NCI-H2196 treated with DMSO at 0.1 percent for 48 hours (cell line): ENCODE results near the gene EZH1.

Experiments used
- DNase-seq: peaks from one replicate; lab custom pipeline; 2025; ENCODE audit not compliant: unreplicated experiment; lab: John Stamatoyannopoulos, UW

EZH1 gene

GRCh38 chr17:42684929-42685556 lies 59.8 kb downstream of the EZH1 start:
- DNase-seq = no peak

GRCh38 chr17:42683407-42684034 lies 61.3 kb downstream of the EZH1 start:
- no peak for DNase-seq

GRCh38 chr17:42682722-42683403 lies 62.0 kb downstream of the EZH1 start:
- no peak for DNase-seq

GRCh38 chr17:42681976-42682721 lies 62.7 kb downstream of the EZH1 start, which contains the start of gene CNTNAP1:
CNTNAP1 (plus strand) TSS chr17:42682531; CDS start chr17:42682830, 299 bp downstream.
- DNase-seq = no peak

- no peak for DNase-seq
These were observed 64.5 kb downstream of the EZH1 start for GRCh38 chr17:42680331-42680808.

- DNase-seq = no peak
These were observed 65.1 kb downstream of the EZH1 start for GRCh38 chr17:42679492-42680330.

- DNase-seq = peak; percentile 2
These were observed 65.8 kb downstream of the EZH1 start for GRCh38 chr17:42678951-42679491.

- DNase-seq = peak; percentile 48
These were observed 66.7 kb downstream of the EZH1 start for GRCh38 chr17:42677921-42678781.

GRCh38 chr17:42677012-42677857 lies 67.6 kb downstream of the EZH1 start:
- peak; percentile 87 for DNase-seq

GRCh38 chr17:42676424-42677011 lies 68.3 kb downstream of the EZH1 start, which contains the start of gene PLEKHH3:
PLEKHH3 (minus strand) TSS chr17:42676994; CDS start chr17:42676563, 431 bp downstream.
- no peak for DNase-seq

- no peak for DNase-seq
These were observed 68.8 kb downstream of the EZH1 start for GRCh38 chr17:42675965-42676423.

- DNase-seq = peak; percentile 9
These were observed 69.4 kb downstream of the EZH1 start for GRCh38 chr17:42675348-42675964.

- no peak for DNase-seq
These were observed 70.0 kb downstream of the EZH1 start for GRCh38 chr17:42674755-42675347.

- no peak for DNase-seq
These were observed 70.7 kb downstream of the EZH1 start for GRCh38 chr17:42673885-42674754.

- no peak for DNase-seq
These were observed 71.5 kb downstream of the EZH1 start for GRCh38 chr17:42673266-42673884.
